ENCODE results near the gene DUS1L.
"Not testable (repeated sequence)": the region's sequence is repeated elsewhere in the genome, so short reads cannot be mapped to it uniquely, and the experiment has no call there.

DUS1L gene

GRCh38 chr17:82039695-82040299 lies 25.8 kb downstream of the DUS1L start:
- DNase-seq (ENCODE audit: low read depth in 2 of 2) = no peak

DNA sequence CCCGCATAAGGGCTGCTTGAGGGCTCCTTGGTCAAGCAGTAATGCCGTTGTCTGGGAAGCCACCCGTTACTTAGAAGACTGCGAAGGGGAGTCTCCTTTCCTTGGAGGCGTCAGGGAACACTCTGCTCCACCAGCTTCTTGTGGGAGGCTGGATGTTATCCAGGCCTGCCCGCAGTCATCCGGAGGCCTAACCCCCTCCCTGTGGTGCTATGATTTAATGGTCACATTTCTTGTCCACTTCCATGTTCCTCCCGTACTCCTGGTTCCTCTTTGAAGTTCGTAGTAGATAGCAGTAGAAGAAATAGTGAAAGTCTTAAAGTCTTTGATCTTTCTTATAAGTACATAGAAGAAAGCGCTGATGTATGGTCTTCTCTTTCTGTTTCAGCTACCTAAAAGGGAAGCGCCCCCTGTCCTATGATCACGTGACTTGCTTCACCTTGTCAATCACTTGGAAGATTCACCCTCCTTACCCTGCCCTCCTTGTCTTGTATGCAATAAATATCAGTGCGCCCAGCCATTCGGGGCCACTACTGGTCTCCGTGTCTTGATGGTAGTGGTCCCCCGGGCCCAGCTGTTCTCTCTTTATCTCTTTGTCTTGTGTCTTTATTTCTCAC lies 26.7 kb downstream of the DUS1L start:
- not testable (repeated sequence) for DNase-seq (ENCODE audit: low read depth in 2 of 2)

DNA sequence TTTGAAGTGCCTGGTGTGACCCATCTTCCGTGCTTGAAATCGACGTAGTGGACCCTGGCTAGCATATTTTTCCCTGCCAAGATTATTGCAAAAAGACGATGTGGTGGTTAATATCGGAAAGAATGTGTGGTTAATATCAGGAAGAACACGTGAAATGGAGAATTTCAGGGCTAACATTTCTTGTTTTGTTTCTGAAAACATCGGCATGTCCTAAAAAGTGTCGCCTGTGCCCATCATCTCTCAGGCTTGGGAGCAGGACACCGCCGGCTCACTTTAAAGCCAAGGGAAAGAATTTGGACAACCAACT lies 27.8 kb downstream of the DUS1L start:
- DNase-seq (ENCODE audit: low read depth in 2 of 2) = no peak

DNA sequence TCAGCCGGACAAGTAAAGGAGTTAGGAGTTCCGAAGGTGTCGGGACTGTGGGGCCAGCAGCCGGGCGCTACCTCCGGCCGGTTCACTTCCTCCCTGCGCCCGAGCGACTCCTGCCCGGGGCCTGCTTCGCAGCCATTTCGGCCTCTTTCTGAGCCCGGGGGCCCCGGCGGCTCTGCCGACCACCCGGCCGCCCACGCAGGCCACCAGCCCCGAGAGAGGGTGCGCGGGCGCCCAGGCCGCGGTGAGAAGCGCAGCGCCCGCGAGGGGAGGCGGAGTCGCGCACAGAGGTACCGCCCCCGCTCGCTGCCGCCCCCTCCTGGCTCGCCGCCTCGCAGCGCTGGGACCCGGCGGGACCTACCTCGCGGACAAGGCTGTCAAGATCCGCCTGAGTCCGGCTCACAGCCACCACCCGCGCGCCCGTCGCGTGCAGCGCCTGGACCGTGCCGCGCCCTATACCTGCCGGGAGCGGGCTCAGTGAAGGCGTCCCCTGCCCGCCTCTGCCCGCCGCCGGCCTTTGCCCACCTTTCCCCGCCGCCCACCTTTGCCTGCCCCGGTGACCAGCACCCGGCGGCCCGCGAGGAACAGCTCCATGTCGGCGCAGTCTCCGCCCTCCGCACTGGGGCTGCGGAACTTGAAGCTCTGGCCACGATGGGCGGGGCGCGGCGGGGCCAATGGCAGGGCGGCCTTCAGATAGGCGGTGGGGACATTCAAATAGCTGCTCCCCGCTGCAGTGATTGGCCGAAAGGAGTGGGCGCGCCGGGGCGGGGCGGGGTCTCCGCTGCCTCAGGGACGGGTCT lies 28.3 kb downstream of the DUS1L start, which contains the start of gene DCXR:
DCXR (minus strand) TSS at position 606 of the 797 bp plus-strand sequence; CDS start at position 591, 15 bp downstream.
- DNase-seq (ENCODE audit: low read depth in 2 of 2) = peak; percentile 94 to 97

DNA sequence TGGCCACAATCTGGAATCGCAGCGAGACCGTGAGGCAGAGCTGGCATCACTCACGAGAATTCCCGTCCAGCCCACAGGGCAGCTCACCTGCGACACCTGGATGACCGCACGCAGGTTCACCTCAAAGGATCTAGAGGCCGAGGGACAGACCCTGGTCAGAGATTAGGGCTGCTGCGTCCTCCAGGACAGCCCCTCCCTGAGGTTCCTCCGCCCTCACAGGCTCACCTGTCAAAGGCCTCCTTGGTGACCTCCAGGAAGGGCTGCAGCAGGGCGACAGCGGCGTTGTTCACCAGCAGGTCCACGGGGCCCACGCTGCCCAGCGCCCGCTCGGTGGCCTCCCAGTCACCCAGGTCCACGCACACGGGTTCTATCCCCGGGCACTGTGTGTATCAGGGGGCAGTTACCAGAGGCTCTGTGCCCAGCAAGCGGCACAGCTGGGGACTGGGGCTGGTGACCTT lies 28.9 kb downstream of the DUS1L start:
- no peak for DNase-seq (ENCODE audit: low read depth in 2 of 2)

GRCh38 chr17:82035956-82036633 lies 29.5 kb downstream of the DUS1L start:
- DNase-seq (ENCODE audit: low read depth in 2 of 2) = no peak

- DNase-seq (ENCODE audit: low read depth in 2 of 2) = no peak
Measured at GRCh38 chr17:82035488-82035887, 30.1 kb downstream of the DUS1L start.

- DNase-seq (ENCODE audit: low read depth in 2 of 2) = no peak
Measured at GRCh38 chr17:82034371-82035011, 31.1 kb downstream of the DUS1L start.

DNA sequence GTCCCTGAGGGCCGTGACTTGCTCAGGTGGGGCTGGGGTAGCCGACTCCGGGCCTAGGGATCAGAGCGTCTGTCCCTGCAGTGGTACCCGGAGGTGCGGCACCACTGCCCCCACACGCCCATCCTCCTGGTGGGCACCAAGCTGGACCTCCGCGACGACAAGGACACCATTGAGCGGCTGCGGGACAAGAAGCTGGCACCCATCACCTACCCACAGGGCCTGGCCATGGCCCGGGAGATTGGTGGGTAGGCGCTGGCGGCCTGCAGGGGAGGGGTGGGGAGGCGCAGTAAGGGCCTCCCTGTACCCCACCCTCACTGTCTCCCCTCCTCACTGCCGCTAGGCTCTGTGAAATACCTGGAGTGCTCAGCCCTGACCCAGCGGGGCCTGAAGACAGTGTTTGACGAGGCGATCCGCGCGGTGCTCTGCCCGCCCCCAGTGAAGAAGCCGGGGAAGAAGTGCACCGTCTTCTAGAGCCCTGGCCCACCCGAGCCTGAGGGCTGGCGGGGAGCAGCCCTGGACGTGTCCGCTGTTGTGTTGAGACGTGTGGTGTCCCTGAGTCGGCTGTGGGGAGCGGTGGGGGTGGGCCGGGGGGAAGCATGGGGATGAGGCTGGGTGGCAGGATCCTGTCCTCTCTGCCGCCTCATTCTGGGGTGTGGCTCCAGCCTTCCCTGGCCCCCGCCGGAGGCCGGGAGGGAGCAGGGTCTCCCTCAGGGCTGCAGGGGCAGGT lies 32.1 kb downstream of the DUS1L start:
- DNase-seq (ENCODE audit: low read depth in 2 of 2) = no peak

- DNase-seq (ENCODE audit: low read depth in 2 of 2) = no peak
Measured at GRCh38 chr17:82031885-82032627, 33.5 kb downstream of the DUS1L start.

GRCh38 chr17:82031303-82031884 lies 34.2 kb downstream of the DUS1L start, which contains the start of gene RAC3:
RAC3 (plus strand) TSS chr17:82031678; CDS start chr17:82031762, 84 bp downstream.
- no peak for DNase-seq (ENCODE audit: low read depth in 2 of 2)

DNA sequence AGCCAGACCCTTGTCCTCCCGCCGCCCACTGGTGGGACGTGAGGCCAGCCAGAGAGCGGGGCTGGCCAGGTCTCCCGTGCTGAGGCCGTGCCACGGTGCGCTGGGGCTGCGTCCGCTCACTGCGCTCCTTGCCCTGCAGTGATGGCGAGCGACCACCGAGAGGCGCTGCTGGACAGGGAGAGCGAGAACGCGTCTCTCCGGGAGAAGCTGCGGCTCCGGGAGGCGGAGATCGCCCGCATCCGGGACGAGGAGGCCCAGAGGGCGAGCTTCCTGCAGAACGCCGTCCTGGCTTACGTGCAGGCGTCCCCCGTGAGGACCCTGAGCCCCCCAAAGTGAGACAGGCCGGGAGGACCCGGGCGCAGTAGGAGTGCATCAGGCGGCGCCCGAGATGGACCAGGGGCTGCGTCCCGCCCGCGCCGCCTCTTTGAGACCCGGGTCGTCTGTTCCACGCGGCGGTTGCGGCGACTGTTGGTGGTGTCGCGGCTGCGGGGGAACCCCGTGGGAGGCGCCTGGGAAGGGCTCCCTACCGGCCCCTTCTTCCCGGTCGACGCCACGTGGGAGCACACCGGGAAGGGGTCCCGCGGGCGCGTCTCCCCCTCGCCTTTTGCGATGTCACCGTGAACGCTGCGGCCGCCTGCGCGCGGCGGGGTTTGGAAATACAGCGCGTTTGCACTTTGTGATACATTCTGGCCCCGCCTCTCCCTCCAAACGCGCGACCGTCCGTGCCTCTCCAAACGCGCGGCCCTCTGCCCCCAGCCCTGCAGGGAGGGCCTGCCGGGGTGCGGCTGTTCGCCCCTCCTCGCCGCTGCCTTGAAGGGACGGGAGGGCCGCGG lies 34.9 kb downstream of the DUS1L start:
- peak; percentile 75 to 76 for DNase-seq (ENCODE audit: low read depth in 2 of 2)

DNA sequence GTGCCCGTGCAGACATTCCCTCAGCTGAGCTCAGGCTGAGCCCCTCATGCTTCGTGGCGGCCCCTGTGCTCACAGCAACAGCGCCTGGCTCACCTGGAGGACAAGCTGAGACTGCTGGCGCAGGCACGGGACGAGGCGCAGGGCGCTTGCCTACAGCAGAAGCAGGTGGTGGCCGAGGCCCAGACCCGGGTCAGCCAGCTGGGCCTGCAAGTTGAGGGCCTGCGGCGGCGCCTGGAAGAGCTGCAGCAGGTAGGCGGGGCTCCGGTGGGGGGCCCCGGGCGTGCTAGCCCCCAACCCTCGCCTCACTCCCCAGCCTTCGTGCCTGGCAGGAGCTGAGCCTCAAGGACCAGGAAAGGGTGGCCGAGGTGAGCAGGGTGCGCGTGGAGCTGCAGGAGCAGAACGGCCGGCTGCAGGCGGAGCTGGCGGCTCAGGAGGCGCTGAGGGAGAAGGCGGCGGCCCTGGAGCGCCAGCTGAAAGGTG lies 35.6 kb downstream of the DUS1L start:
- no peak for DNase-seq (ENCODE audit: low read depth in 2 of 2)

GRCh38 chr17:82029391-82029790 lies 36.2 kb downstream of the DUS1L start:
- DNase-seq (ENCODE audit: low read depth in 2 of 2) = no peak

- DNase-seq (ENCODE audit: low read depth in 2 of 2) = no peak
Measured at GRCh38 chr17:82028966-82029365, 36.6 kb downstream of the DUS1L start.

DNA sequence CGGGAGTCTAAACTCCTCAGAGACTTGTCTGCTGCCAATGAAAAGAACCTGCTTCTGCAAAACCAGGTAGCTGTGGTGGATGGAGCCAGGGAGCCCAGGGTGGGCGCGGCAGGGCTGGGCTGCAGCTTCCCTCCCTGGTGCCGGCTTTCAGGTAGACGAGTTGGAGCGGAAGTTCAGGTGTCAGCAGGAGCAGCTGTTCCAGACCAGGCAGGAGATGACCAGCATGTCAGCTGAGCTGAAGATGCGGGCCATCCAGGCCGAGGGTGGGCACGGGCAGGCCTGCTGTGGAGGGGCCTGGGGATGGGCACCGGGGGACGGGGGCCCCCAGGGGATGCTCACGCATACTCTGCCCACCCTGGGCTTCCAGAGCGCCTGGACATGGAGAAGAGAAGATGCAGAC lies 37.4 kb downstream of the DUS1L start:
- no peak for DNase-seq (ENCODE audit: low read depth in 2 of 2)

- DNase-seq (ENCODE audit: low read depth in 2 of 2) = no peak
Measured at GRCh38 chr17:82025401-82026107, 40.0 kb downstream of the DUS1L start.

DNA sequence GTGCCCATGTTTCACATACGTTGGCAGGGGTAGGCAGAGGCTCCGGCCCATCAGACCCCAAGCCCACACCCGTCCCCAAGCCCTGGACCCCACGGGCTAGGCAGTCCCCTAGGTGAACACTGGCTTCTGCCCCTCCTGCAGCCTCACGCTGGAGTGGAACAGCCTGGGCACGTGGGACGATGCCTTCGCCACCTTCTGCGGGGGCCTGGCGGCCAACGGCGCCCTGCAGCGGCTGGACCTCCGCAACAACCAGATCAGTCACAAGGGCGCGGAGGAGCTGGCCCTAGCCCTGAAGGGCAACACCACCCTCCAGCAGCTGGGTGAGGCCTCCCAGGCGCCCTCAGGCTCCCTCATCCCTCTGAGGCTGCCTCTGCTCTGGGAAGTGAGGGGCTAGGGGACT lies 40.7 kb downstream of the DUS1L start:
- no peak for DNase-seq (ENCODE audit: low read depth in 2 of 2)
